SK-N-SH (cell line): ENCODE data around the gene ARHGEF10L. TPM values are rescaled to one million over a fixed set of nuclear protein-coding genes. Genes with fewer than 3 reads are reported as not detected.
A peak's percentile ranks its signal among the peaks of the same experiment; 100 is the strongest.

Source experiments
- CTCF ChIA-PET: fragments of 300-600, 350-600 bp; formaldehyde crosslinking; extraction: SDS; loops from one replicate; lab custom pipeline; 2021; lab: Yijun Ruan, JAX
- POLR2A ChIA-PET: fragments of 350-600 bp; sonication (Branson Sonifier 250); formaldehyde crosslinking; extraction: SDS; loops from one replicate; lab custom pipeline; 2020; ENCODE audit warnings: antibody characterized with exemption, inconsistent platforms; lab: Yijun Ruan, JAX
- DNase-seq: peaks from one replicate; pipeline ENCODE4 v3.0.0; 2012
- H2AFZ ChIP-seq: fragments of 200-600 bp; sonication (generic); 2 replicates; pipeline ENCODE4 v1.8.1; 2016; ENCODE audit warnings: antibody characterized with exemption, mild to moderate bottlenecking, low read depth
- H3F3A ChIP-seq: fragments of 200-600 bp; sonication (generic); replicated peaks from 2 replicates; pipeline ENCODE3; 2016; ENCODE audit warnings: antibody characterized with exemption, mild to moderate bottlenecking; ENCODE audit not compliant: insufficient read depth
- H3K27ac ChIP-seq, 2 experiments: fragments of 200-500 bp in 1 of 2; fragments of 200-600 bp in 1 of 2; sonication (Bioruptor generic) in 1 of 2; sonication (generic), shearing (Covaris generic) in 1 of 2; 2 replicates each; pipeline versions ENCODE4 v1.5.1 to v1.6.1; 2014 to 2016; ENCODE audit warnings: low read depth in 2 of 2, inconsistent platforms in 1 of 2, low read length in 1 of 2, mild to moderate bottlenecking in 1 of 2, mixed read lengths in 1 of 2
- H3K27me3 ChIP-seq: fragments of 200-600 bp; sonication (generic), shearing (Covaris generic); 2 replicates; pipeline ENCODE4 v1.6.1; 2016; ENCODE audit warnings: mixed run types; ENCODE audit not compliant: insufficient read depth
- H3K36me3 ChIP-seq, 2 experiments: fragments of 200-500 bp in 1 of 2; fragments of 200-600 bp in 1 of 2; sonication (Bioruptor generic) in 1 of 2; sonication (generic) in 1 of 2; replicated peaks in 1 of 2; 2 replicates each; pipeline versions ENCODE3 to v1.5.1; 2014 to 2016; ENCODE audit warnings: low read length in 1 of 2, mild to moderate bottlenecking in 1 of 2; ENCODE audit not compliant: insufficient read depth in 2 of 2, control insufficient read depth in 1 of 2
- H3K4me1 ChIP-seq, 2 experiments: fragments of 200-500 bp in 1 of 2; fragments of 200-600 bp in 1 of 2; sonication (Bioruptor generic) in 1 of 2; sonication (generic), shearing (Covaris generic) in 1 of 2; 2 replicates each; pipeline versions ENCODE4 v1.5.1 to v1.6.1; 2014 to 2016; ENCODE audit warnings: low read depth in 1 of 2, low read length in 1 of 2, mixed run types in 1 of 2; ENCODE audit not compliant: insufficient read depth in 2 of 2, control insufficient read depth in 1 of 2
- H3K4me2 ChIP-seq: fragments of 200-600 bp; sonication (generic), shearing (Covaris generic); 2 replicates; pipeline ENCODE4 v1.6.1; 2017; ENCODE audit warnings: mixed run types
- H3K4me3 ChIP-seq, 2 experiments: fragments of 200-500 bp in 1 of 2; fragments of 200-600 bp in 1 of 2; sonication (Bioruptor generic) in 1 of 2; sonication (generic), shearing (Covaris generic) in 1 of 2; 2 replicates each; pipeline versions ENCODE4 v1.5.1 to v1.8.1; 2014 to 2016; ENCODE audit warnings: low read depth in 2 of 2, inconsistent platforms in 1 of 2, low read length in 1 of 2, mild to moderate bottlenecking in 1 of 2, mixed read lengths in 1 of 2, moderate library complexity in 1 of 2
- H3K79me2 ChIP-seq: fragments of 200-600 bp; sonication (generic); 2 replicates; pipeline ENCODE4 v1.8.1; 2017; ENCODE audit warnings: mild to moderate bottlenecking; ENCODE audit not compliant: insufficient read depth
- H3K9ac ChIP-seq: fragments of 200-600 bp; sonication (generic); 2 replicates; pipeline ENCODE4 v1.6.1; 2017; ENCODE audit warnings: mixed run types
- H3K9me2 ChIP-seq: fragments of 200-600 bp; sonication (generic); 2 replicates; pipeline ENCODE4 v1.6.1; 2017; ENCODE audit warnings: mixed run types
- H3K9me3 ChIP-seq: fragments of 200-600 bp; sonication (generic); 2 replicates; pipeline ENCODE4 v1.6.1; 2017; ENCODE audit warnings: mixed run types, mild to moderate bottlenecking, moderate library complexity
- H4K20me1 ChIP-seq: fragments of 200-600 bp; sonication (generic); 2 replicates; pipeline ENCODE4 v1.6.1; 2017; ENCODE audit warnings: mild to moderate bottlenecking, mixed run types; ENCODE audit not compliant: insufficient read depth
- CHD2 ChIP-seq: fragments of 150-350 bp; IDR thresholded peaks from 2 replicates; pipeline ENCODE4 v1.6.1; 2018; ENCODE audit warnings: low read length; ENCODE audit not compliant: partially characterized antibody
- EP300 ChIP-seq, 2 experiments: IDR thresholded peaks; 2 replicates each; pipeline versions ENCODE4 v1.4.0 to v1.6.1; 2012; ENCODE audit warnings: borderline replicate concordance in 1 of 2, low read depth in 1 of 2, low read length in 1 of 2
- FOSL2 ChIP-seq: IDR thresholded peaks from 2 replicates; pipeline ENCODE4 v1.4.0; 2012; ENCODE audit warnings: low read depth, mild to moderate bottlenecking, moderate library complexity, borderline replicate concordance
- IRF3 ChIP-seq: fragments of 150-350 bp; IDR thresholded peaks from 2 replicates; pipeline ENCODE4 v1.6.1; 2016; ENCODE audit warnings: mild to moderate bottlenecking, low read depth, low read length
- JUND ChIP-seq: IDR thresholded peaks from 2 replicates; pipeline ENCODE4 v1.4.0; 2012
- NRF1 ChIP-seq: IDR thresholded peaks from 2 replicates; pipeline ENCODE4 v1.6.1; 2012; ENCODE audit warnings: low read depth, mild to moderate bottlenecking, low read length
- RCOR1 ChIP-seq: fragments of 150-350 bp; IDR thresholded peaks from 2 replicates; pipeline ENCODE4 v1.6.1; 2017; ENCODE audit warnings: antibody characterized with exemption, low read length
- REST ChIP-seq: IDR thresholded peaks from 2 replicates; pipeline ENCODE4 v1.6.1; 2012; ENCODE audit warnings: mild to moderate bottlenecking, low read depth, low read length, moderate library complexity
- SMC3 ChIP-seq: IDR thresholded peaks from 2 replicates; pipeline ENCODE4 v1.6.1; 2012; ENCODE audit warnings: low read depth, low read length, improper control_type of control experiment
- TAF1 ChIP-seq: IDR thresholded peaks from 2 replicates; pipeline ENCODE4 v1.6.1; 2012; ENCODE audit warnings: low read depth, mild to moderate bottlenecking, low read length, moderate library complexity, borderline replicate concordance
- USF1 ChIP-seq: IDR thresholded peaks from 2 replicates; pipeline ENCODE4 v1.4.0; 2012; ENCODE audit warnings: low read depth, borderline replicate concordance
- YY1 ChIP-seq: IDR thresholded peaks from 2 replicates; pipeline ENCODE4 v1.4.0; 2012; ENCODE audit warnings: low read depth, mild to moderate bottlenecking
- WGBS: methylation state at CpG from one replicate; pipeline ENCODE4 v1.1.6; 2017; ENCODE audit warnings: low lambda C conversion rate; 5-methylcytosine and 5-hydroxymethylcytosine counted together
- polyA plus RNA-seq, 3 experiments: library from polyadenylated mRNA; depleted of rRNA; stranded (reverse); fragments of >200 nt; gene quantifications; 2 replicates each; pipeline ENCODE4 v1.2.3, GENCODE V29; 2012

ARHGEF10L gene
- polyA plus RNA-seq, 1 of the 3 experiments (the other 2 are of a cell fraction), result 12.5 TPM

- TF ChIP-seq RCOR1, result no peak
- no peak for TF ChIP-seq JUND
- TF ChIP-seq USF1, result no peak
- no peak for TF ChIP-seq CHD2
These were observed 172.4 kb downstream of the ARHGEF10L start (continued) for GRCh38 chr1:17711941-17712340.

GRCh38 chr1:17713993-17714392 is 174.5 kb downstream of the ARHGEF10L start:
- no peak overlapping the region for H3K9ac ChIP-seq
- peaks cover 0 to 14% of the 10 kb centered on the region in 2 experiments; a peak in 1 of 4 replicates for H3K4me1 ChIP-seq
- no peaks in the 10 kb centered on the region for H3K27me3 ChIP-seq
- TF ChIP-seq REST, result no peak
- no peak for TF ChIP-seq YY1
- no peak for TF ChIP-seq SMC3
- TF ChIP-seq FOSL2, result no peak
- TF ChIP-seq EP300 (IDR thresholded peaks at IDR 0.05; ENCODE audit: borderline replicate concordance in 1 of 2, low read depth in 1 of 2, low read length in 1 of 2), result peak in 1 of 2 experiments; percentile 16; a peak in 1 of 4 replicates
- TF ChIP-seq NRF1, result no peak
- no peak for TF ChIP-seq IRF3
- TF ChIP-seq TAF1, result no peak
- no peaks in the 10 kb centered on the region for H3K79me2 ChIP-seq
- ChIA-PET POLR2A (no interaction called here), CTCF (interaction anchor here (1.0 to 1.6 kb wide), 5 partner anchors 9 to 60 kb away, joined by 3 to 7 read pairs (median 4); no protein-coding TSS in a partner anchor)
- WGBS, result 13% methylated on average over 2 of the region's 5 CpGs
- H3K9me2 ChIP-seq, result no peaks in the 10 kb centered on the region
- H3K27ac ChIP-seq, result no peak overlapping the region
- H3K4me3 ChIP-seq, result no peak overlapping the region
- H3K36me3 ChIP-seq, result no peaks in the 10 kb centered on the region
- no peaks in the 10 kb centered on the region for H3K9me3 ChIP-seq
- H2AFZ ChIP-seq, result no peak overlapping the region
- no peak overlapping the region for H3K4me2 ChIP-seq
- DNase-seq, result peak; percentile 50
- no peaks in the 10 kb centered on the region for H4K20me1 ChIP-seq
- H3F3A ChIP-seq, result no peaks in the 10 kb centered on the region
